OCI-LY1 (cell line): ENCODE measurements around the gene KCNJ9.
A peak's percentile ranks its signal among the peaks of the same experiment; 100 is the strongest.

ENCODE experiments used
- H2AFZ ChIP-seq: fragments of 200-600 bp; sonication (generic), shearing (Covaris generic); 2 replicates; pipeline ENCODE4 v1.6.0; 2014; ENCODE audit warnings: antibody characterized with exemption, mild to moderate bottlenecking, low read length
- H3F3A ChIP-seq: fragments of 200-600 bp; sonication (generic), shearing (Covaris generic); 2 replicates; pipeline ENCODE4 v1.6.0; 2014; ENCODE audit warnings: mild to moderate bottlenecking, antibody characterized with exemption, low read length, moderate library complexity; ENCODE audit not compliant: insufficient read depth
- H3K27ac ChIP-seq: fragments of 200-600 bp; sonication (generic); 2 replicates; pipeline ENCODE4 v1.5.1; 2014; ENCODE audit warnings: low read length, mixed run types, mild to moderate bottlenecking, low read depth; ENCODE audit not compliant: poor library complexity, severe bottlenecking
- H3K27me3 ChIP-seq: fragments of 200-600 bp; sonication (generic); 2 replicates; pipeline ENCODE4 v1.6.0; 2014; ENCODE audit warnings: antibody characterized with exemption, mild to moderate bottlenecking, low read length, moderate library complexity; ENCODE audit not compliant: insufficient read depth
- H3K36me3 ChIP-seq: fragments of 200-600 bp; sonication (generic); 2 replicates; pipeline ENCODE4 v1.6.1; 2014; ENCODE audit warnings: mild to moderate bottlenecking, antibody characterized with exemption, low read length, moderate library complexity, mixed read lengths; ENCODE audit not compliant: insufficient read depth
- H3K4me1 ChIP-seq: fragments of 200-600 bp; sonication (generic); 2 replicates; pipeline ENCODE4 v1.5.1; 2014; ENCODE audit warnings: mild to moderate bottlenecking, low read length, moderate library complexity; ENCODE audit not compliant: insufficient read depth, severe bottlenecking
- H3K4me2 ChIP-seq: fragments of 200-600 bp; sonication (generic), shearing (Covaris generic); 2 replicates; pipeline ENCODE4 v1.6.1; 2014; ENCODE audit warnings: low read length
- H3K4me3 ChIP-seq: fragments of 200-600 bp; sonication (generic); 2 replicates; pipeline ENCODE4 v1.5.1; 2014; ENCODE audit warnings: low read length, low read depth, mild to moderate bottlenecking, mixed read lengths; ENCODE audit not compliant: poor library complexity, severe bottlenecking
- H3K79me2 ChIP-seq: fragments of 200-600 bp; shearing (Covaris generic); 2 replicates; pipeline ENCODE4 v1.6.1; 2016; ENCODE audit warnings: mixed run types, low read length, mixed read lengths; ENCODE audit not compliant: insufficient read depth
- H3K9ac ChIP-seq: fragments of 200-600 bp; sonication (generic), shearing (Covaris generic); 2 replicates; pipeline ENCODE4 v1.6.1; 2014; ENCODE audit warnings: mild to moderate bottlenecking, low read length, mixed read lengths
- H3K9me2 ChIP-seq: fragments of 200-600 bp; sonication (generic), shearing (Covaris generic); 2 replicates; pipeline ENCODE4 v1.6.1; 2014; ENCODE audit warnings: low read depth, mild to moderate bottlenecking, low read length, mixed read lengths
- H3K9me3 ChIP-seq: fragments of 200-600 bp; shearing (Covaris generic); 2 replicates; pipeline ENCODE4 v1.6.1; 2014; ENCODE audit warnings: low read length, mixed read lengths
- H4K20me1 ChIP-seq: fragments of 200-600 bp; sonication (generic), shearing (Covaris generic); 2 replicates; pipeline ENCODE4 v1.6.0; 2016; ENCODE audit warnings: mild to moderate bottlenecking, low read length; ENCODE audit not compliant: insufficient read depth
- CTCF ChIP-seq: fragments of 200-600 bp; sonication (generic), shearing (Covaris generic); IDR thresholded peaks from 2 replicates; pipeline ENCODE4 v1.5.1; 2017; ENCODE audit warnings: mild to moderate bottlenecking, antibody characterized with exemption, low read length, moderate library complexity, mixed read lengths
- EZH2 ChIP-seq: fragments of 200-600 bp; sonication (generic), shearing (Covaris generic); IDR thresholded peaks from 2 replicates; pipeline ENCODE4 v1.8.0; 2017; ENCODE audit warnings: borderline replicate concordance, mixed run types, mild to moderate bottlenecking, antibody characterized with exemption, low read length, moderate library complexity, mixed read lengths

KCNJ9 gene

GRCh38 chr1:160094806-160095205 is 13.5 kb downstream of the KCNJ9 start:
- no peak overlapping the region for H3K4me2 ChIP-seq
- no peak for TF ChIP-seq CTCF
- no peak for TF ChIP-seq EZH2
- H2AFZ ChIP-seq = no peak overlapping the region
- no peaks in the 10 kb centered on the region for H3F3A ChIP-seq
- no peaks in the 10 kb centered on the region for H3K9me2 ChIP-seq
- no peaks in the 10 kb centered on the region for H3K79me2 ChIP-seq
- H3K36me3 ChIP-seq = peaks cover 14% of the 10 kb centered on the region
- H4K20me1 ChIP-seq = no peaks in the 10 kb centered on the region
- no peak overlapping the region for H3K9ac ChIP-seq
- no peak overlapping the region for H3K27ac ChIP-seq
- H3K4me1 ChIP-seq = peaks cover 23% of the 10 kb centered on the region
- no peaks in the 10 kb centered on the region for H3K9me3 ChIP-seq
- no peaks in the 10 kb centered on the region for H3K27me3 ChIP-seq
- no peak overlapping the region for H3K4me3 ChIP-seq

- no peak overlapping the region for H3K4me2 ChIP-seq
- no peak overlapping the region for H2AFZ ChIP-seq
- H3K9ac ChIP-seq = no peak overlapping the region
- TF ChIP-seq EZH2 (no peak), CTCF (no peak)
- no peaks in the 10 kb centered on the region for H3K9me2 ChIP-seq
- H3K9me3 ChIP-seq = no peaks in the 10 kb centered on the region
- H3F3A ChIP-seq = no peaks in the 10 kb centered on the region
- no peak overlapping the region for H3K4me3 ChIP-seq
- H3K4me1 ChIP-seq = peaks cover 23% of the 10 kb centered on the region
- H4K20me1 ChIP-seq = no peaks in the 10 kb centered on the region
- no peak overlapping the region for H3K27ac ChIP-seq
- H3K27me3 ChIP-seq = no peaks in the 10 kb centered on the region
- H3K79me2 ChIP-seq = no peaks in the 10 kb centered on the region
- H3K36me3 ChIP-seq = peaks cover 14% of the 10 kb centered on the region
Measured at GRCh38 chr1:160095382-160096105, 14.2 kb downstream of the KCNJ9 start.

DNA sequence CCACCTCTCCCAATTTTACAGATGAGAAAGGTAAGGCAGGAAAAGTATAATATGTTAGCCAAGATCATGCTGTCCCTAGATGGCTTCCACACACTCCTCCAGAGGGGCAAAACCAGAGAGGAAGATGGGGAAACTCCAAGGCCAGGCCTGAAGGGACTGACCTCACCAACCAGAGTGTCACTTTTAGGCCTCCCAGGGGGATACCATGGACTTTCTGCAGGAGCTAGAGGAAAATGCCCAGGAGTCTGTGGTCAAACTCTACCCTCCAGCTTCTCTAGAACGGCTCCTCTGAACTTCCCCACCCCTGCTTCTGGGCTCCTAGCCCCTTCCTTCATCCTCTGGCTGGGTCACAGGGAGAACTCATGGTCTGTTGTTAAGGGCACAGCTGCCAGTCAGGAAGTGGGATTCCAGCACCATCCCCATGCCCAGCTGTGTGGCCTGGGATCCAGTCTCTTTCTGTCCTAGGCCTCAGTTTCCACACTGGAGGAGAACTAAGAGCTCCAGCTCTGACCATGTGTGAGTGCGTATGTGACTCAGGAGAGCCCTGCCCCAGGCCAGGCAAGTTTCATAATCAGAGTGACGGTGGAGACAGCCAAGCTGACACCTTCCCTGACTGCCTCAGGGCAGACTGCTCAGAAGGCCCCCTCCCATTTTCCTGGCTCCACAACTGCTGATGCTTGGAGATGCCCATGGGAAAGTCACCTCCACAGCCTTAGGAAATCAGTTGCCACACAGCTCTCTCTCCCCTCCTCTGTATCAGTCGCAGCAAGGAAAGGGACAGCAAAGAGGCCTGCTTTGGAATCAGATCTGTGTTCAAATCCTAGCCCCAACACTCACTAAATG is 15.2 kb downstream of the KCNJ9 start:
- no peak for TF ChIP-seq CTCF
- no peaks in the 10 kb centered on the region for H4K20me1 ChIP-seq
- peak overlapping the region; percentile 82; the same call in 1 of the 2 replicates for H3K9ac ChIP-seq

More for the DNA sequence above, 15.2 kb downstream of the KCNJ9 start:
- peak overlapping the region; percentile 91; the same call in 1 of the 2 replicates for H3K4me2 ChIP-seq
- H3K9me2 ChIP-seq = no peaks in the 10 kb centered on the region
- no peaks in the 10 kb centered on the region for H3K79me2 ChIP-seq
- H3K4me1 ChIP-seq = peaks cover 30% of the 10 kb centered on the region
- no peak overlapping the region for H3K27ac ChIP-seq
- H3K4me3 ChIP-seq = no peak overlapping the region
- H3K36me3 ChIP-seq = peaks cover 8% of the 10 kb centered on the region; the same call in 1 of the 2 replicates
- no peak overlapping the region for H2AFZ ChIP-seq
- H3K27me3 ChIP-seq = no peaks in the 10 kb centered on the region
- no peaks in the 10 kb centered on the region for H3F3A ChIP-seq
- no peaks in the 10 kb centered on the region for H3K9me3 ChIP-seq
